Caco-2 (cell line): ENCODE results near the gene SAMD11. TPM values are rescaled to one million over a fixed set of nuclear protein-coding genes. Genes with fewer than 3 reads are reported as not detected.
A peak's percentile ranks its signal among the peaks of the same experiment; 100 is the strongest.

Source experiments
- BruUV-seq: library from RNA; stranded (reverse); fragments of 400-500 nt; replicated peaks from 2 replicates; lab custom pipeline; 2021; lab: Mats Ljungman, UMichigan
- CTCF ChIA-PET: fragments of 300-600 bp; sonication (Branson Sonifier 250); formaldehyde crosslinking; loops from one replicate; lab custom pipeline; 2022; ENCODE audit warnings: antibody characterized with exemption; lab: Charles Lee
- POLR2A ChIA-PET: fragments of 300-600 bp; sonication (Branson Sonifier 250); formaldehyde crosslinking; loops from one replicate; lab custom pipeline; 2022; ENCODE audit warnings: antibody characterized with exemption; lab: Charles Lee
- DNase-seq, 2 experiments: peaks; one replicate each; pipeline versions ENCODE4 v3.0.0 to v3.0.0-alpha.2; 2020 to 2022
- H3K27me3 ChIP-seq: replicated peaks from 2 replicates; pipeline ENCODE4 v1.6.0; 2011; ENCODE audit warnings: low read length; ENCODE audit not compliant: control insufficient read depth, insufficient read depth
- H3K36me3 ChIP-seq: 2 replicates; pipeline ENCODE4 v1.5.1; 2011; ENCODE audit warnings: low read length; ENCODE audit not compliant: control insufficient read depth, insufficient read depth
- H3K4me1 ChIP-seq: fragments of 250-450 bp; sonication (Bioruptor Pico); 2 replicates; pipeline ENCODE4 v1.5.1; 2020; ENCODE audit warnings: mild to moderate bottlenecking
- H3K4me3 ChIP-seq: 2 replicates; pipeline ENCODE4 v1.5.1; 2011; ENCODE audit warnings: low read depth, mild to moderate bottlenecking, control low read depth, low read length
- H3K9me3 ChIP-seq: fragments of 250-450 bp; sonication (Bioruptor Pico); 2 replicates; pipeline ENCODE4 v1.5.1; 2020; ENCODE audit warnings: mild to moderate bottlenecking, moderate library complexity
- H3K27ac Mint-ChIP-seq: one replicate; pipeline ENCODE4 v1.8.0; 2022; ENCODE audit warnings: mixed read lengths; ENCODE audit not compliant: unreplicated experiment
- H3K27me3 Mint-ChIP-seq: one replicate; pipeline ENCODE4 v1.8.0; 2022; ENCODE audit warnings: mixed read lengths; ENCODE audit not compliant: insufficient read depth, unreplicated experiment
- H3K36me3 Mint-ChIP-seq: one replicate; pipeline ENCODE4 v1.8.0; 2022; ENCODE audit warnings: mild to moderate bottlenecking, mixed read lengths; ENCODE audit not compliant: insufficient read depth, unreplicated experiment
- H3K4me1 Mint-ChIP-seq: one replicate; pipeline ENCODE4 v1.8.0; 2022; ENCODE audit warnings: low read depth, mixed read lengths; ENCODE audit not compliant: unreplicated experiment
- H3K4me3 Mint-ChIP-seq: one replicate; pipeline ENCODE4 v1.8.0; 2022; ENCODE audit warnings: mild to moderate bottlenecking, moderate library complexity, mixed read lengths; ENCODE audit not compliant: unreplicated experiment
- H3K9me3 Mint-ChIP-seq: one replicate; pipeline ENCODE4 v1.8.0; 2022; ENCODE audit warnings: mixed read lengths; ENCODE audit not compliant: unreplicated experiment
- intact Hi-C: fragments of 100-400 bp; cut with micrococcal nuclease; formaldehyde crosslinking; loops from one replicate; pipeline ENCODE4 v1.10.0; 2022; ENCODE audit not compliant: unreplicated experiment
- total RNA-seq: library from RNA; stranded (reverse); gene quantifications from 2 replicates; pipeline ENCODE4 v1.2.3, GENCODE V29; 2022
- TF ChIP-seq, protein P1 (sequence below), 2 experiments: fragments of 200-600 bp in 1 of 2; IDR thresholded peaks; 1 replicate in 1 of 2; 2 replicates in 1 of 2; pipeline versions ENCODE4 v1.5.1 to v1.8.0; 2011 to 2022; ENCODE audit warnings: antibody characterized with exemption in 1 of 2, control low read depth in 1 of 2, inconsistent platforms in 1 of 2, low read depth in 1 of 2, low read length in 1 of 2, mild to moderate bottlenecking in 1 of 2, moderate library complexity in 1 of 2; ENCODE audit not compliant: insufficient read depth in 1 of 2, severe bottlenecking in 1 of 2, unreplicated experiment in 1 of 2

SAMD11 gene
- total RNA-seq, 1 experiment from 2014 or later, result 0.54 TPM

DNA sequence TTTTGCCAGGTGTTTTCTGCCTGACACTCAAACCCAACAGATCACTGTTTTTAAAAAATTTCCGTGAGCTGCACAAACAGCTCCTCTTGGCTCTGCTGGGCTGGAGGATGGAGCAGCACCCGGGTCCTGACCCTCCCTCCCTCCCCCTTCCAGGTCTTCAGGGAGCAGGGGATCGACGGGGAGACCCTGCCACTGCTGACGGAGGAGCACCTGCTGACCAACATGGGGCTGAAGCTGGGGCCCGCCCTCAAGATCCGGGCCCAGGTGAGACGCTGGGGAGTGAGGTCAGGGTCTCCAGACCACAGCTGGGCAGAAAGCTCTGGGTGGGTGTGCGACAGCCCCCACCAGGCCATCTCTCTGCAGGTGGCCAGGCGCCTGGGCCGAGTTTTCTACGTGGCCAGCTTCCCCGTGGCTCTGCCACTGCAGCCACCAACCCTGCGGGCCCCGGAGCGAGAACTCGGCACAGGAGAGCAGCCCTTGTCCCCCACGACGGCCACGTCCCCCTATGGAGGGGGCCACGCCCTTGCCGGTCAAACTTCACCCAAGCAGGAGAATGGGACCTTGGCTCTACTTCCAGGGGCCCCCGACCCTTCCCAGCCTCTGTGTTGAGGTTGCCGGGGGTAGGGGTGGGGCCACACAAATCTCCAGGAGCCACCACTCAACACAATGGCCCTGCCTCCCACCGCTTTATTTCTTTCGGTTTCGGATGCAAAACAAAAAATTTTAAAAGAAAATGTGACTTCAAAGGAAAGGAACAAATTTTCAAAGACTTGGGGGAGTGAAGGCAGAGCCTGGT, 20.0 kb downstream of the SAMD11 start:
- H3K27ac Mint-ChIP-seq, result no peak overlapping the region
- H3K36me3 ChIP-seq, result no peaks in the 10 kb centered on the region; the same call in none of the 2 replicates
- H3K4me1 Mint-ChIP-seq, result no peaks in the 10 kb centered on the region

DNA sequence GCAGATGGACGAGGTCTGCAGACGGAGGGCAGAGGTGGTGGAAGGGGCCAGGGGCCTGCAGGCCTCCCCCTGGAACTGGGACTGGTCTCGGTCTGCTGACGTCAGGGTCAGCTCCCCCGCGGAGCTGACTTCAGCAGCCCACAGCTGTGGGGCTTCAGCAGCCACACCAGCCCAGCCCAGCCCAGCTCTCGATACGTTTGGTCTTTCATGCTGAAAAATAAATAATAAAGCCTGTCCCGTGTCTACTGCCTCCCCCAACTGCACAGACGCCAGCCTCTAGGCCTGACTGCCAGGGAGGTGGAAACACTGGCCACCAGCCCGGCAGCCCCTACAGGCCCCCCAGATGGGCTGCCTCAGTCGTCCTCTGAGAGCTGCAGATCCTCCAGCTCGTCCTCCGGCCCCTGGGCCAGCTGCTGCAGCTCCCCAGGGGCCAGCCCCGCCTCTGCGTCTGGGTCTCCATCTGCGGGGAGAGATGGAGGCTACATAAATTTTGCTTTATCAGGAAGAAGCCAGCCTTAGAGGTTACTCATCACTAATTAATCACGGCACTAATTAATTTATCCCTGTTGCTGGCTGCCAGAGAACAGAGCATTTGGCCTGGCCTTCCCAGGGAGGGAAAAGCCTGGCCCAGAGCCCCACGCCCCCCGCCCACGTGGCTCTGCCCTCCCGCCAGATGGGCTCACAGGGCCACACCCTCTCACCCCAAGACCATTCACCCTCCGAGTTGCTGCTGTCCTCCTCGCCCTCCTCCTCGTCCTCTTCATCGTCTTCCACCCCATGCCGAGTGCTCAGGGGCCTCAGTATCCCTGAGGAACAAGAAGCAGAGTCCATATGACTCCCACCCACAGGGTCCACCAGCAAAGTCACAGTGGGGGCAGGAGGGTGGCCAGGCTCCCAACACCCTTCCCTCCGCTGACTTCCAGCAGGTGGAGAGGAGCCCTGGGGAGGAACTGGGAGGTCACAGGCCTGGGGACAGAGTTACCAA, 20.9 kb downstream of the SAMD11 start:
- POLR2A ChIA-PET, result no interaction called here
- Mint-ChIP-seq H3K27me3 (peaks cover 3% of the 10 kb centered on the region), H3K4me3 (no peak overlapping the region), H3K9me3 (no peaks in the 10 kb centered on the region), H3K36me3 (peaks cover 37% of the 10 kb centered on the region), H3K27ac (no peak overlapping the region), H3K4me1 (no peaks in the 10 kb centered on the region)
- DNase-seq, result no peak
- TF ChIP-seq, protein P1, sequence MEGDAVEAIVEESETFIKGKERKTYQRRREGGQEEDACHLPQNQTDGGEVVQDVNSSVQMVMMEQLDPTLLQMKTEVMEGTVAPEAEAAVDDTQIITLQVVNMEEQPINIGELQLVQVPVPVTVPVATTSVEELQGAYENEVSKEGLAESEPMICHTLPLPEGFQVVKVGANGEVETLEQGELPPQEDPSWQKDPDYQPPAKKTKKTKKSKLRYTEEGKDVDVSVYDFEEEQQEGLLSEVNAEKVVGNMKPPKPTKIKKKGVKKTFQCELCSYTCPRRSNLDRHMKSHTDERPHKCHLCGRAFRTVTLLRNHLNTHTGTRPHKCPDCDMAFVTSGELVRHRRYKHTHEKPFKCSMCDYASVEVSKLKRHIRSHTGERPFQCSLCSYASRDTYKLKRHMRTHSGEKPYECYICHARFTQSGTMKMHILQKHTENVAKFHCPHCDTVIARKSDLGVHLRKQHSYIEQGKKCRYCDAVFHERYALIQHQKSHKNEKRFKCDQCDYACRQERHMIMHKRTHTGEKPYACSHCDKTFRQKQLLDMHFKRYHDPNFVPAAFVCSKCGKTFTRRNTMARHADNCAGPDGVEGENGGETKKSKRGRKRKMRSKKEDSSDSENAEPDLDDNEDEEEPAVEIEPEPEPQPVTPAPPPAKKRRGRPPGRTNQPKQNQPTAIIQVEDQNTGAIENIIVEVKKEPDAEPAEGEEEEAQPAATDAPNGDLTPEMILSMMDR (IDR thresholded peaks at IDR 0.05; ENCODE audit: insufficient read depth in 1 of 2, low read depth in 1 of 2, low read length in 1 of 2, severe bottlenecking in 1 of 2, unreplicated experiment in 1 of 2), result no peak
- intact Hi-C loops, result no loop called here
- Histone ChIP-seq H3K27me3 (peaks cover 4% of the 10 kb centered on the region; the same call in 1 of the 2 replicates), H3K9me3 (no peaks in the 10 kb centered on the region), H3K36me3 (no peaks in the 10 kb centered on the region; the same call in none of the 2 replicates), H3K4me3 (no peak overlapping the region), H3K4me1 (peaks cover 20% of the 10 kb centered on the region)
- TSS peak; percentile 74 for BruUV-seq
- CTCF ChIA-PET, result no interaction called here

More for the DNA sequence above, 20.0 kb downstream of the SAMD11 start:
- CTCF ChIA-PET, result interaction anchor here (0.6 kb wide), 1 partner anchor 10 kb away, joined by 6 read pairs; no protein-coding TSS in a partner anchor
- no peak for DNase-seq
- Mint-ChIP-seq H3K36me3 (peaks cover 29% of the 10 kb centered on the region), H3K27me3 (peaks cover 3% of the 10 kb centered on the region), H3K4me3 (no peak overlapping the region), H3K9me3 (no peaks in the 10 kb centered on the region)
- peaks cover 20% of the 10 kb centered on the region for H3K4me1 ChIP-seq
- intact Hi-C loops, result no loop called here
- peaks cover 4% of the 10 kb centered on the region; the same call in 1 of the 2 replicates for H3K27me3 ChIP-seq
- TF ChIP-seq, protein P1 (IDR thresholded peaks at IDR 0.05; ENCODE audit: insufficient read depth in 1 of 2, low read depth in 1 of 2, low read length in 1 of 2, severe bottlenecking in 1 of 2, unreplicated experiment in 1 of 2), result no peak
- POLR2A ChIA-PET, result no interaction called here
- H3K4me3 ChIP-seq, result no peak overlapping the region
- no TSS peak for BruUV-seq
- H3K9me3 ChIP-seq, result no peaks in the 10 kb centered on the region
